Sigmoid colon (tissue), 7 donors: ENCODE data around the gene LUM. TPM values are rescaled to one million over a fixed set of nuclear protein-coding genes. Genes with fewer than 3 reads are reported as not detected.

Experiments used
- DNase-seq: peaks from one replicate; pipeline ENCODE4 v3.0.0-alpha.2; 2019
- H3K27ac ChIP-seq, 4 donors: fragments of 200-600 bp; sonication (generic); one replicate each; pipeline ENCODE4 v1.5.1; 2016 to 2019; ENCODE audit warnings: mild to moderate bottlenecking in 1 of 4
- H3K27me3 ChIP-seq, 3 donors: fragments of 200-600 bp; sonication (generic); one replicate each; pipeline ENCODE4 v1.5.1; 2019; ENCODE audit warnings: mild to moderate bottlenecking in 1 of 3
- H3K36me3 ChIP-seq, 4 donors: fragments of 200-600 bp; sonication (generic); one replicate each; pipeline ENCODE4 v1.5.1; 2016 to 2019
- H3K4me1 ChIP-seq, 4 donors: fragments of 200-600 bp; sonication (generic); one replicate each; pipeline ENCODE4 v1.5.1; 2017 to 2019
- H3K4me3 ChIP-seq, 4 donors: fragments of 200-600 bp; sonication (generic); one replicate each; pipeline ENCODE4 v1.5.1; 2017 to 2019; ENCODE audit warnings: mild to moderate bottlenecking in 2 of 4, moderate library complexity in 1 of 4
- H3K9me3 ChIP-seq, 4 donors: fragments of 200-600 bp in 3 of 4; sonication (generic) in 3 of 4; one replicate each; pipeline versions ENCODE4 v1.5.1 to v1.6.1; 2013 to 2019
- CTCF ChIP-seq, 4 experiments: fragments of 450-650 bp in 3 of 4; fragments of 200-600 bp in 1 of 4; IDR thresholded peaks; one replicate each; pipeline ENCODE4 v1.5.1; 2016 to 2019; ENCODE audit warnings: antibody characterized with exemption in 4 of 4, mild to moderate bottlenecking in 3 of 4, moderate library complexity in 2 of 4
- EP300 ChIP-seq, 4 donors: sonication (generic); formaldehyde crosslinking; IDR thresholded peaks; one replicate each; pipeline ENCODE4 v1.6.1; 2017; ENCODE audit warnings: antibody characterized with exemption in 4 of 4
- POLR2A ChIP-seq, 2 donors: fragments of 450-650 bp; IDR thresholded peaks; one replicate each; pipeline ENCODE4 v1.6.1; 2016; ENCODE audit warnings: antibody characterized with exemption in 2 of 2, mild to moderate bottlenecking in 2 of 2, moderate library complexity in 2 of 2
- POLR2AphosphoS5 ChIP-seq, 4 donors: sonication (generic); formaldehyde crosslinking; IDR thresholded peaks; one replicate each; pipeline ENCODE4 v1.6.1; 2017; ENCODE audit warnings: antibody characterized with exemption in 4 of 4
- WGBS, 2 donors: extraction: QIAGEN DNeasy Blood & Tissue Kit; methylation state at CpG; one replicate each; pipeline ENCODE4 v1.1.7; 2013; 5-methylcytosine and 5-hydroxymethylcytosine counted together
- intact Hi-C: fragments of 100-400 bp; cut with DNase I; formaldehyde crosslinking; loops from one replicate; pipeline ENCODE4 v1.15.1; 2023
- polyA plus RNA-seq, 3 donors: library from polyadenylated mRNA; stranded (reverse); fragments of 200-250 nt; gene quantifications; one replicate each; pipeline ENCODE4 v1.2.3, GENCODE V29; 2013
- total RNA-seq, 4 donors: library from RNA; depleted of rRNA; stranded (reverse); fragments of >200 nt; gene quantifications; one replicate each; pipeline ENCODE4 v1.1.0, GENCODE V29; 2016
- donor health status: healthy with polysubstance abuse.
- donor health status: Bipolar disorder and iron deficiency.
- donor health status: healthy.

The LUM gene
- total and polyA plus RNA-seq, 7 donors, result 16.6 to 363 (median 88.4) TPM

GRCh38 chr12:91103624-91104023, 7.7 kb downstream of the LUM start:
- 48 to 51% methylated on average over 1 of the region's 1 CpG for WGBS, 2 donors
- no peak overlapping the region for H3K4me3 ChIP-seq
- no peak for DNase-seq
- H3K27ac ChIP-seq, result no peak overlapping the region
- intact Hi-C loops, result no loop called here
- H3K4me1 ChIP-seq, result peaks cover 0 to 17% (median 11%) of the 10 kb centered on the region in 4 donors
- no peaks in the 10 kb centered on the region for H3K36me3 ChIP-seq
- no peaks in the 10 kb centered on the region for H3K27me3 ChIP-seq
- TF ChIP-seq POLR2AphosphoS5 (IDR thresholded peaks at IDR 0.05), result no peak
- TF ChIP-seq EP300 (IDR thresholded peaks at IDR 0.05), result no peak
- TF ChIP-seq CTCF (IDR thresholded peaks at IDR 0.05), result no peak
- H3K9me3 ChIP-seq, result no peaks in the 10 kb centered on the region

GRCh38 chr12:91103101-91103500, 8.2 kb downstream of the LUM start:
- no peak for DNase-seq
- no peak for TF ChIP-seq POLR2A (IDR thresholded peaks at IDR 0.05)
- no peak for TF ChIP-seq POLR2AphosphoS5 (IDR thresholded peaks at IDR 0.05)
- TF ChIP-seq CTCF (IDR thresholded peaks at IDR 0.05), result no peak
- TF ChIP-seq EP300 (IDR thresholded peaks at IDR 0.05), result no peak
- Histone ChIP-seq H3K36me3 (no peaks in the 10 kb centered on the region), H3K4me3 (no peak overlapping the region), H3K27me3 (no peaks in the 10 kb centered on the region), H3K27ac (no peak overlapping the region), H3K4me1 (peaks cover 0 to 21% (median 15%) of the 10 kb centered on the region in 4 donors), H3K9me3 (no peaks in the 10 kb centered on the region)
- intact Hi-C loops, result no loop called here

- peaks cover 0 to 21% (median 15%) of the 10 kb centered on the region in 4 donors for H3K4me1 ChIP-seq
- no peak for TF ChIP-seq POLR2AphosphoS5 (IDR thresholded peaks at IDR 0.05)
- H3K4me3 ChIP-seq, result no peak overlapping the region
- intact Hi-C loops, result no loop called here
- 66 to 73% methylated on average over 2 of the region's 2 CpGs for WGBS, 2 donors
- no peaks in the 10 kb centered on the region for H3K36me3 ChIP-seq
- no peaks in the 10 kb centered on the region for H3K27me3 ChIP-seq
- H3K9me3 ChIP-seq, result no peaks in the 10 kb centered on the region
- no peak overlapping the region for H3K27ac ChIP-seq
- no peak for DNase-seq
Observed at GRCh38 chr12:91100906-91101305, 10.4 kb downstream of the LUM start.

GRCh38 chr12:91099836-91100235, 11.5 kb downstream of the LUM start:
- no peaks in the 10 kb centered on the region for H3K36me3 ChIP-seq
- intact Hi-C loops, result no loop called here
- TF ChIP-seq POLR2A (IDR thresholded peaks at IDR 0.05), result no peak
- no peak for TF ChIP-seq POLR2AphosphoS5 (IDR thresholded peaks at IDR 0.05)
- TF ChIP-seq CTCF (IDR thresholded peaks at IDR 0.05), result no peak
- TF ChIP-seq EP300 (IDR thresholded peaks at IDR 0.05), result no peak
- H3K27ac ChIP-seq, result peak overlapping the region in 2 of 4 donors; percentile 48 to 56
- no peak overlapping the region for H3K4me3 ChIP-seq
- H3K27me3 ChIP-seq, result no peaks in the 10 kb centered on the region
- H3K4me1 ChIP-seq, result peaks cover 0 to 21% (median 15%) of the 10 kb centered on the region in 4 donors
- H3K9me3 ChIP-seq, result no peaks in the 10 kb centered on the region
- 58 to 66% methylated on average over 2 of the region's 2 CpGs for WGBS, 2 donors
- no peak for DNase-seq

GRCh38 chr12:91099341-91099740, 12.0 kb downstream of the LUM start:
- WGBS, 2 donors, result 33 to 44% methylated on average over 2 of the region's 2 CpGs
- H3K27me3 ChIP-seq, result no peaks in the 10 kb centered on the region
- H3K4me3 ChIP-seq, result no peak overlapping the region
- intact Hi-C loops, result no loop called here
- no peak for DNase-seq
- no peak for TF ChIP-seq POLR2AphosphoS5 (IDR thresholded peaks at IDR 0.05)
- TF ChIP-seq POLR2A (IDR thresholded peaks at IDR 0.05), result no peak
- no peak for TF ChIP-seq CTCF (IDR thresholded peaks at IDR 0.05)
- no peak for TF ChIP-seq EP300 (IDR thresholded peaks at IDR 0.05)
- peak overlapping the region in 2 of 4 donors; percentile 48 to 56 for H3K27ac ChIP-seq
- no peaks in the 10 kb centered on the region for H3K9me3 ChIP-seq
- no peaks in the 10 kb centered on the region for H3K36me3 ChIP-seq
- H3K4me1 ChIP-seq, result peaks cover 0 to 21% (median 15%) of the 10 kb centered on the region in 4 donors
